Fibroblast of skin of right biceps (primary cell): ENCODE measurements around the gene MGAT5B.
"Not testable (repeated sequence)": the region's sequence is repeated elsewhere in the genome, so short reads cannot be mapped to it uniquely, and the experiment has no call there.

Source experiments
- DNase-seq: peaks from one replicate; pipeline ENCODE4 v3.0.0-alpha.2; 2013

MGAT5B gene

GRCh38 chr17:76868176-76868668 is at the start of gene MGAT5B:
MGAT5B (plus strand) TSS chr17:76868404; CDS start chr17:76869030, 626 bp downstream.
- peak; percentile 75 for DNase-seq

- no peak for DNase-seq
These were observed 48.2 kb upstream of the MGAT5B start for GRCh38 chr17:76820039-76820438.

GRCh38 chr17:76820561-76820960 is 47.6 kb upstream of the MGAT5B start:
- no peak for DNase-seq

GRCh38 chr17:76822184-76822778 is 45.9 kb upstream of the MGAT5B start:
- DNase-seq = no peak

- DNase-seq = no peak
These were observed 44.1 kb upstream of the MGAT5B start for GRCh38 chr17:76824093-76824492.

GRCh38 chr17:76826330-76827068 is 41.7 kb upstream of the MGAT5B start:
- no peak for DNase-seq

DNA sequence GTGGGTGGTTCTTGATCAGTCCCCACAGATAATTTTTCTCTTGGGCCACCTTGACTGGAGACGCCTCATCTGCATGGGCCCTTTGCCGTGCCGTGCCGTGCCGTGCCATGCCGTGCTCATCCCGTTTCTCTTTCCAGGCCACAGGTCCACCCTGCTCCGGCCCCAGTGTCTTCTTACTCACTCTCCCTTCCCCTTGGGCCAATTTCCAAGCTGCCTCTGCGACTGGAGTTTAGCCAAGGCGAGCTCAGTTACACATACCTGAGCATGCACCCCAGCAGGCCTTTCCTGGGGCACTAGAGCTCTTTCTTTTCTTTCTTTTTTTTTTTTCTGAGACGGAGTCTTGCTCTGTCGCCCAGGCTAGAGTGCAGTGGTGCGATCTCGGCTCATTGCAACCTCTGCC is 40.5 kb upstream of the MGAT5B start:
- no peak for DNase-seq

DNA sequence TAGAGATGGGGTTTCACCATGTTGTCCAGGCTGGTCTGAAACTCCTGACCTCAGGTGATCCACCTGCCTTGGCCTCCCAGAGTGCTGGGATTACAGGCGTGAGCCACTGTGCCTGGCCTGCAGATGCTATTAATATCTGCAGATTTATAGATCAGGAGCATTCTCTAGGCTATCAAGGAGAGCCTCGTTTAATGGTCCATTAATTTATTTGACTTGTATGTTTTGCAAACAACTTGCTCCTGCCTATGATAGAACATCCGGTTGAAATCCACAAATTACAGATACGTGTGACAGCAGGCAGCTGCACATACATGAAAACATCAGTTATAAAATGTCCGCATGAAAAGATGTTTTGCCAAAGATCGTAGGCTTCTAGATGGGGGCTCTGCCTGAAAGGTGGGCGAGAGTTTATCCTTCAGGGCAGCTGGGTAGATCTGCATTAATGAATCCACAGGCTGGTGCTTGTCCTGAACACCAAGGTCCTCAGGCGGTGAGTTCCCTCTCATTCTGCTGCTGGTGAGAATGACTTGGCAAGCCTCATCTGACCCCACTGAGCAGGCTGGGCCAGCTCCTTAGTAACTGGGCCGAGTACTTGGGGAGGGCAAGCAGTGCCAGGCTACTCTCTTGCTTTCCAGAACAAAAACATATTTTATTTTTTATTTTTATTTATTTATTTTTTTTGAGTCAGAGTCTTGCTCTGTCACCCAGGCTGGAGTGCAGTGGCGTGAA is 37.1 kb upstream of the MGAT5B start:
- DNase-seq = no peak

DNA sequence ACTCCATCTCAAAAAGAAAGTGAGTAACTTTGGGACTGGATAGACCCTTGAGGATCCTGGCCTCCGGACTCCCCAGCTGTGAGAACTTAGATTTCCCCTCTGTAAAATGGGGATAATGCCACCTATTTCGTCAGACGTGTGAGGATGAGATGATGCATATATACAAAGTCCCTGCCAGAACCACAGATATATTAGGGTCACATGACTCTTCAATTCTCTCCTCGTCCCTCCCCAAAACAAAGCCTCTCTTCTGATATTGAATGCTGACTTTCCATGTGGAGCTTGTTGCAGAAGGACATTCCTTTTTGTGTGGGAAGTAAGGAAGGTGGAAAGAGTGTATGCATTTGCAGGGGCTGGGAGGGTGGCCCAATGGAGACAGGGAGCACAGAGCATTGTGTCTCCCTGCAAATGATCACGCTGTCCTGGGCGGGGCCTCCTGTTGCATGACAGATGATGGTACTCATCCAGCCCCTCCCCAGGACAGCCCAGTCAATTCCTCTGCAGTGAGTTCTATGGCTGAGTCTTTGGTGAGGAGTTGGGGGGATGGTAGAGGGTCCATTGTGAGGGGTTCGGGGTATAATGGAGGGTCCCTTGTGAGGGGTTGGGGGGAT is 35.1 kb upstream of the MGAT5B start:
- no peak for DNase-seq

- no peak for DNase-seq
These were observed 34.5 kb upstream of the MGAT5B start for GRCh38 chr17:76833747-76834146.

DNA sequence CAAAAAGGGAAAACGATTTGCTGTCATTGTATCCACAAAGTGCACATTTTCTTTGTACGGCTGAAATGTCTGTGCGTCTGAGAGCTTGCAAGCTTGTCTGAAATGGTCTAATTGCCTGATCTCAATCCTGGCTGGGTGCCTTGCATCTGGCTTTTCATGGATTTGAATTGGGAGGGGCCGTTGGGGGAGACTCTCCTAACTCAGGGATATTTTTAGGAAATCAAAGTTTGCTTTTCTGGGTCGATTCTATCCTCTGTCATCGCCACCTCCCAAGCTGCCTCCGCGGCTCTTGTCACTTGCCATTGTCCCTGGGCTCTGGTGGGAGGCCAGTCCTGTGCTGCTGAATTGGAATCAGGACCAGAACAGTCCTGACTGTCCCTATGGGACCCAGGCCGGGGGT is 33.3 kb upstream of the MGAT5B start:
- DNase-seq = no peak

- DNase-seq = no peak
These were observed 27.8 kb upstream of the MGAT5B start for GRCh38 chr17:76840443-76840767.

DNA sequence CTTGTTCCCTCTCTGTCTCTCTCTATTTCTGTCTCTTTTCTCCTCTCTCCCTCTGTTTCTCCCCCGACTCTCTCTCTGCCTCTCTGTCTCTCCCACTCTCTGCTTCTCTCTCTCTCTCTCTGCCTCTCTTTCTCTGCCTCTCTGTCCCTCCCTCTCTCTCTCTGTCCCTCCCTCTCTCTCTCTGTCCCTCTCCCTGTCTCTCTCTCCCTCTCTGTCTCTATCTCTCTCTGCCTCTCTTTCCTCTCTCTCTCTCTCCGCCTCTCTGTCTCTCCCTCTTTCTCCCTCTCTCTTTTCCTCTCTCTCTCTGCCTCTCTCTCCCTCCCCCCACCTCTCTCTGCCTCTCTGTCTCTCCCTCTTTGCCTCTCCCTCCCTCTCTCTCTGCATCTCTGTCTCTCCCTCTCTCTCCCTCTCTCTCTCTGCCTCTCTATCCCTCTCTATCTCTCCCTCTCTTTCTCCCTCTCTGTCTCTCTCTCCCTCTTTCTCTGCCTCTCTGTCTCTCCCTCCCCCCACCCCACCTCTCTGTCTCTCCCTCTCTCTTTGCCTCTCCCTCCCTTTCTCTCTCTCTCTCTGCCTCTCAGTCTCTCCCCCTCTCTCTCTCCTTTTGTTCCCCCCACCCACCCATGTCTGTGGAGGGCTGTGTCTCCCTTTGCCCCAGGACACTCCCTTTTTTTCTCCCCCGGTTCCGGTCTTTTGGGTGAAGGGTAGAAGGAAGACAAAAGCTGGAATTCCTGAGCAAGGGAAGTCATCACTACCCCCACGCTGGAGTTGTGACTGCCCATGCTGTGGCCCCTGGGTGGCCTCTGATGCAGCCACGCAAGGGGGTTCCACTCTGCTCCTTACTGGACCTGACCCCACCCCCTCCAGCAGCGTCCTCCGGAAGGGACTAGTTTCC is 27.1 kb upstream of the MGAT5B start:
- peak; percentile 7 for DNase-seq

GRCh38 chr17:76841776-76842405 is 26.3 kb upstream of the MGAT5B start:
- no peak for DNase-seq

DNA sequence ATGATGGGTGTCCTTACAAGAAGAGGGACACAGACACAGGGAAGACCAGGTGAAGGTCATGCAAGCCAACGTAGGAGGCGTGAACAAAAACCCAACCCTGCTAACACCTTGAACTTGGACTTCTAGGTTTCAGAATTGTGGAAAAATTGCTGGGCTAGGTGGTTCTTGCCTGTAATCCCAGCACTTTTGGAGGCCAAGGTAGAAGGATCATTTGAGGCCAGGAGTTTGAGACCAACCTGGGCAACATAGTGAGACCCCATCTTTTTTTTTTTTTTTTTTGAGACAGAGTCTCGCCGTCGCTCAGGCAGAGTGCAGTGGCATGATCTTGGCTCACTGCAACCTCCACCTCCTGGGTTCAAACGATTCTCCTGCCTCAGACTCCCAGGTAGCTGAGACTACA is 25.1 kb upstream of the MGAT5B start:
- DNase-seq = not testable (repeated sequence)

DNA sequence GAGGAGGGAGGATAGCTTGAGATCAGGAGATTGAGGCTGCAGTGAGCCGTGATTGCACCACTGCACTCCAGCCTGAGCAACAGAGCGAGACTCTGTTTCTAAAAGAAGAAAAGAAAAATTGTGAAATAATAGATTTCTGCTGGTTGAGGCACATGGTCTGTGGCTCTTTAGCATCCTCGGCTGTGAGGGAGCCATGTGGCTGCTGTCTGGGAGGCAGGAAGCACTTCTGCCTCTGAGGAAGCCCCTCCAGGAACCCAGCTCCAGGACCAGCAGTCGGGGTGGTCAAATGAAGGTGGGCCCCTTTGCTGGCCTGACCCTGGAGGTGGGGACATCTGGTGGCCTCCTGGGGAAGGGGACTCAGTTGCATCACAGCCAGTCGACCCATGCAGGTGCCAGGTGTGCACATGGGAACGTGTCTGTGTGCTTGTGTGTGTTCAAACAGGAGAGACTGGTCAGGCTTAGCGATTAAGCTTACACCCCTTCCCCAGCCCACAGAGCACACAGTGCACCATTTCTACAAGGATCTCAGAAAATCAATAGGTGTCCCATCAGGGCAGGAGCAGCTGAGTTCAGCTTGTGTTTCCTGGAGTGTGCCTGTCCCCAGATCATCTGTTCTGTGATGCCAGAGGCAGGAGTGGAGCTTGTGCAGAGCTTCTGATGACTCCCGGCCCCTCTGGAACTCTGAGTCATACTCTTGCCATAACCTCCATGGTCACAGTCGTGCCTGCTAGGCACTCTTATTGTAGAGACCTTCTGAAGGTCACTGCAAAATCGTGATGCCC is 24.3 kb upstream of the MGAT5B start:
- DNase-seq = no peak

DNA sequence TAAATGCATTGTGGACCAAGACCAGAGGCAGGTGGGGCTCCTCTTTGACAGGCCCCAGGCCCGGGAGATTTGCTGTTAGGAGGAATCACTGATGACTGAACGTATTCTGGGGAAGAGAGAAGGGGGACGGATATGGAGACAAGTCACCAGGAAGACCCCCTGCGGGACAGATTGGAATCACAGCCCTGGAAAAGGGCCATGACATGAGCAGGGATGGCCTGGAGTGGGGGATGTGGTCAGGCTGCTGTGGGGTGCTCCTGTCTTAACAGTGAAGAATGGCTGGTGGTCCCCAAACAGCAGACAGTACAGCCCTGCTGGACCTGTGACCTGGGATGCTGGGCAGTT is 23.7 kb upstream of the MGAT5B start:
- DNase-seq = no peak

DNA sequence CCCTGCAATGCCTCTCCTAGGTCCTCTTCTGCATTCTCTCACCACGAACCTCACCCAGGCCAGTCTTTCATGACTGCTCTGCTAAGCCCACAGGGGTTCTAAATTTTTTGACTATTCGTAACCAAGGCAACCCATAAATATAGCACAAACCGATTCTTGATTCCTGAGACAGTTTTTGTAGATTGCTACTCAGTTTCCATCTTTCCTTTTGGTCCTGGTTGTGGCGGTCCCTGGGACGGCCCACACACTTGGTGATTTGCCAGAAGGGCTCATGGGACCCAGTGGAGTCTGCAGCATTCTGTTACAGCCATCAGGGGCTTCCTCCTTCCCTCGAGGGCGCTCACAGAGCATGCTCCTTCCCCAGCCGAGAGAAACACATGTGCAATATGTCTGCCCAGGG is 23.4 kb upstream of the MGAT5B start:
- DNase-seq = no peak

DNA sequence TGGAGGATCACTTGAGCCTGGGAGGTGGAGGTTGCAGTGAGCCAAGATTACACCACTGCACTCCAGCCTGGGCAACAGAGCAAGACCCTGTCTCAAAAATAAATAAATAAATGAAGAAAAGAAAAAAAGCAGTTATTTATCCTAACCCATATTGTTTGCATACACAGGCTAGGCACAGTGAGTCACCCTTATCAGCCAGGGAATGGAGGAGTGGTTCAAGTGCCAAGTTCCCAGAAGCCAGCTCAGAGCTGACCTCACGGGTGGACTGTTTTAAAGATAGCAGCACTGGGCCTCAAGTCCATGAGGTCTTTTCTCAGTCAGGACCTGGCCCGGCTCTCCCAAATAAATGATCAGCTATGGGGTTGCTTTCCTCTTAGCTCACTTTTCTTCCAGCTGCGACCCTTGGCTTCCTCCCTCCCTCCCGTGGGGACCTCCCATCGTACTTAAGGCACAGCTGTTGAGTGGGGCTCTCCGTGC is 22.6 kb upstream of the MGAT5B start:
- DNase-seq = no peak

GRCh38 chr17:76847031-76847430 is 21.2 kb upstream of the MGAT5B start:
- no peak for DNase-seq

DNA sequence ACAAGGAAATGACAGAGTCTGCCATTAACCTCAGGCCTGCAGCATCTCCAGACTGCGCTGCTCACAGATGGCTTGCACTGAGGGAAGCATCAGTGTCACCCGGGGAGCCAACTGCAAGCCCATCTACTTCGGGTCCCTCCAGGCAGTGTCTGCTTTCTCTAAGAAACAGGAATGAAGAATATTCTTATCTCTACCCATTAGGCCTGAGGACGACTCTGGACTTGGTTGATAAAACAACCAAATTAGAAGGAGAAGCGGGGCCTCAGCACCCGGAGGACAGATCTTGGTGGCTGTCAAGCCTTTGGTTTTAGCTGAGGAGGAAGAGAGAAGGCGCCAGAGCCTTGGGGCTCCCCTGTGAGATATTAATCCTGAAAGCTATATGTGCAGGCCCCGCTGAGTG is 19.5 kb upstream of the MGAT5B start:
- no peak for DNase-seq
